HCT116 (cell line): ENCODE results near the gene RHOG. TPM values are rescaled to one million over a fixed set of nuclear protein-coding genes. Genes with fewer than 3 reads are reported as not detected.

ENCODE experiments used
- EZH2 ChIP-seq: fragments of 200-600 bp; sonication (generic); IDR thresholded peaks from 2 replicates; pipeline ENCODE4 v1.6.1; 2017; ENCODE audit warnings: antibody characterized with exemption, mixed run types
- POLR2A ChIP-seq: IDR thresholded peaks from 2 replicates; pipeline ENCODE4 v1.7.0; 2011; ENCODE audit warnings: borderline replicate concordance; ENCODE audit not compliant: insufficient read depth, insufficient read length; ENCODE audit errors: extremely low read depth
- POLR2AphosphoS5 ChIP-seq: IDR thresholded peaks from 2 replicates; pipeline ENCODE4 v1.6.1; 2011; ENCODE audit warnings: mild to moderate bottlenecking, low read depth, low read length, moderate library complexity
- TCF7L2 ChIP-seq: IDR thresholded peaks from 2 replicates; pipeline ENCODE4 v1.7.0; 2011; ENCODE audit warnings: borderline replicate concordance, inconsistent platforms; ENCODE audit not compliant: insufficient read depth, insufficient read length; ENCODE audit errors: extremely low read depth
- ZBTB33 ChIP-seq: IDR thresholded peaks from 2 replicates; pipeline ENCODE4 v1.6.1; 2011; ENCODE audit warnings: mild to moderate bottlenecking, low read length, moderate library complexity; ENCODE audit not compliant: insufficient replicate concordance; ENCODE audit errors: extremely low read depth
- total RNA-seq: library from RNA; stranded (reverse); gene quantifications from one replicate; pipeline ENCODE4 v1.2.1, GENCODE V29; 2021; ENCODE audit not compliant: unreplicated experiment
- TF ChIP-seq, protein P1 (sequence below), 3 experiments: fragments of 200-600 bp in 1 of 3; sonication (generic) in 1 of 3; IDR thresholded peaks in 2 of 3; conservative IDR thresholded peaks in 1 of 3; 2 replicates each; pipeline ENCODE4 v1.5.1; 2012 to 2017; ENCODE audit warnings: low read depth in 2 of 3, low read length in 2 of 3, antibody characterized with exemption in 1 of 3, borderline replicate concordance in 1 of 3, control low read depth in 1 of 3, mild to moderate bottlenecking in 1 of 3, mixed read lengths in 1 of 3, mixed run types in 1 of 3, moderate library complexity in 1 of 3; ENCODE audit not compliant: insufficient read depth in 1 of 3

Gene RHOG
- total RNA-seq, 1 experiment from 2014 or later = 49.1 TPM

DNA sequence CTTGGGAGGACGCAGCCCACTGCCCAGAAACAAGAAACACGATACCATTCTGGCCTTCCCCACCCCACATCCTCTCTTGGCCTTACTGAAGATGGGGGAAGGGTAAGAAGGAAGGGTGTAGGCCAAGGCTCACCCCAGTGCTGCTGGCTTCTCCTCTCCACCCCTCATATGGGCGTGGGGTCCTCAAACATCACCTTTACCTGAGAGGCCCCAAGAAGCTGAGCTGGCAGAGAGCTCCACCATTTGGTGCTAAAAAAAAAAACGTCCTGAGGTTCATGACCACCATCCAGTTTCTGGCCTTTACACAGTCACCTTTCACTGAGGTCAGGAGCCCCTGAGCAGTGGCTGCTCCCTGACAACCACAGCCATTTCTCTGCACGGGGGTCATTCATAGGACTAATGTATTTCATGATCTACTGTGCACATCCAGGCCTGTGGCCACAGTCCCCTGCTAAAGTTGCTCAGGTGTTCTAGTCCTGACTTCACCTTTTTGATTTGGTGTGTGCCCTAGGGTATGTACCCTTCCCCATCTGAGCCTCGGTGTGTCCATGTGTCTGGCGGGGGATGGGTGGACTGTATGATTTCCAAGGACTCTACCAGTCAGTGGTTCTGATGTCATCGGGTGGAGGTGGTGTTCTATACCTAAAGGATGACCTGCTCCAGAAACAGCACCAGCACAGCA, 15.1 kb downstream of the RHOG start (continued):
- TF ChIP-seq TCF7L2 (no peak), POLR2A (no peak), EZH2 (no peak), POLR2AphosphoS5 (no peak), ZBTB33 (no peak)
- TF ChIP-seq, protein P1, sequence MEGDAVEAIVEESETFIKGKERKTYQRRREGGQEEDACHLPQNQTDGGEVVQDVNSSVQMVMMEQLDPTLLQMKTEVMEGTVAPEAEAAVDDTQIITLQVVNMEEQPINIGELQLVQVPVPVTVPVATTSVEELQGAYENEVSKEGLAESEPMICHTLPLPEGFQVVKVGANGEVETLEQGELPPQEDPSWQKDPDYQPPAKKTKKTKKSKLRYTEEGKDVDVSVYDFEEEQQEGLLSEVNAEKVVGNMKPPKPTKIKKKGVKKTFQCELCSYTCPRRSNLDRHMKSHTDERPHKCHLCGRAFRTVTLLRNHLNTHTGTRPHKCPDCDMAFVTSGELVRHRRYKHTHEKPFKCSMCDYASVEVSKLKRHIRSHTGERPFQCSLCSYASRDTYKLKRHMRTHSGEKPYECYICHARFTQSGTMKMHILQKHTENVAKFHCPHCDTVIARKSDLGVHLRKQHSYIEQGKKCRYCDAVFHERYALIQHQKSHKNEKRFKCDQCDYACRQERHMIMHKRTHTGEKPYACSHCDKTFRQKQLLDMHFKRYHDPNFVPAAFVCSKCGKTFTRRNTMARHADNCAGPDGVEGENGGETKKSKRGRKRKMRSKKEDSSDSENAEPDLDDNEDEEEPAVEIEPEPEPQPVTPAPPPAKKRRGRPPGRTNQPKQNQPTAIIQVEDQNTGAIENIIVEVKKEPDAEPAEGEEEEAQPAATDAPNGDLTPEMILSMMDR (IDR thresholded peaks at IDR 0.05 in 2 of 3, conservative IDR thresholded peaks at IDR 0.05 in 1 of 3; ENCODE audit: borderline replicate concordance in 1 of 3, insufficient read depth in 1 of 3, low read depth in 2 of 3, low read length in 2 of 3) = no peak
- TF ChIP-seq, all 23 proteins: peak for 0
